ENCODE data around the gene CDO1.

CDO1 gene

DNA sequence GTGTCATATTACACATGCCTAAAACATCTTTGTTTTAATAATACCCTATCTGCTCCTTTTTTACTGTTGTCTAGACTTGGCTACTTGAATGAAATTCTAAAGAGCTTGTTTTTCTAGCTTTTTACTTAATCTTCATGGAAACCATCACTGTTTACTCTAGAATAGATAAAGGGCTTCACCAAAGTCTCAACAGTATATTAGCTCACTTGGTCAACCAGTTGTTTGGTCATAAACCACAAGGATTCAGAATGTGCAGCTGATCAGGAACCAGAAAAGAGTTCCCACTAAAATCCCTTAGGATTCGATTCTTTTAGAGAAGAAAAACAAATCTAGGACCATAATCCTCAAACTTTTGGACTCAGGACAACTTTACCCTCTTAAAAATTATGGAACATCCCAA lies 38.0 kb downstream of the CDO1 start:
- DNase-seq = no peak

- DNase-seq = no peak
Observed at GRCh38 chr5:115776989-115777388, 39.5 kb downstream of the CDO1 start.

- DNase-seq = no peak
Observed at GRCh38 chr5:115775999-115776398, 40.5 kb downstream of the CDO1 start.

- no peak for DNase-seq
Observed at GRCh38 chr5:115774684-115775083, 41.8 kb downstream of the CDO1 start.

- DNase-seq = no peak
Observed at GRCh38 chr5:115772731-115773475, 43.6 kb downstream of the CDO1 start.

DNA sequence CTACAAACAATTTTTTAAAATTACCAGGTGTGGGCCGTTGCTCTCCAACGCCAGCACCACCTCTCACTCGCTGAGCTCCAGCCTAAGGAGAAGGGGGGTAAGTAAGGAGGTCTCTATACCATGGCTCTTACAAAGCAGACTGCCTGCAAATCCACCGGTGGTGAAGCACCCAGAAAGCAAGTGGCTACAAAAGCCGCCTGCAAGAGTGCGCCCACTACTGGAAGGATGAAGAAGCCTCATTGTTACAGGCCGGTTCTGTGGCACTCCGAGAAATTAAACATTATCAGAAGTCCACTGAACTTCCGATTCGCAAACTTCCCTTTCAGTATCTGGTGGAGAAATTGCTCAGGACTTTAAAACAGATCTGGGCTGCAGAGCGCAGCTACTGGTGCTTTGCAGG lies 46.0 kb downstream of the CDO1 start:
- DNase-seq = no peak

DNA sequence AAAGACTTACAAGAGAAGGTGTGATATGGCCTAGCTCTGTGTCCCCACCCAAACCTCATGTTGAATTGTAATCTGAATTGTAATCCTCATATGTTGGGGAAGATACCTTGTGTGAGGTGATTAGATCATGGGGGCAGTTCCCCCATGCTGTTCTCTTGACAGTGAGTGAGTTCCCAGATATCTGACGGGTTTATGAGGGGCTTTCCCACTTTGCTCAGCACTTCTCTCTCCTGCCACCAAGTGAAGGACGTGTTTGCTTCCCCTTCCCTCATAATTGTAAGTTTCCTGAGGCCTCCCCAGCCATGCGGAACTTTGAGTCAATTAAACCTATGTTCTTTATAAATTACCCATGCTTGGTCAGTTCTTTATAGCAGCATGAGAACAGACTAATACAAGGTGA lies 49.0 kb downstream of the CDO1 start:
- DNase-seq = no peak

- DNase-seq = no peak
Observed at GRCh38 chr5:115766608-115767007, 49.9 kb downstream of the CDO1 start.

- no peak for DNase-seq
Observed at GRCh38 chr5:115758356-115758755, 58.1 kb downstream of the CDO1 start.

DNA sequence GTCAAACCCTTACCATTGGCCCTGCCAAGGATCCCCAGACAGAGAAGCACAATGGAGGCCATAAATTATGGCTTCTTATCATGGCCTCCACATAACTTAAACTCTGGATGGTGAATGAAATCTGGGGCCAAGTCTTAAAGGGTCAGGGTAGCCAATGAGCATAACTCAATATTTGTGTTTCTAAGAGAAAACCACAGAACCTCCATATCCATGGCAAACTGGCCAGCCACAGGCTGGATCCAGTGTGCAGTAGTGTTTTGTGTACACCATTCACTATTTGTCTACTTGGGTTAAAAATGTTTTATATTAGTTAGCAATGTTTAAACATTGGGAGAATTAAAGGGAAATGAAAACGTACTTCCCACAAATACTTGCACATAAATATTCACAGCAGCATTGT lies 60.8 kb downstream of the CDO1 start:
- DNase-seq = no peak

All from activated CD8-positive, alpha-beta memory T cell treated with anti-CD3 and anti-CD28 coated beads, Interleukin-2, amount 50 U/mL, for 4 hours (primary cell).